Neuronal stem cell (in vitro differentiated cells): ENCODE measurements around the gene CHD3.
A peak's percentile ranks its signal among the peaks of the same experiment; 100 is the strongest.

Experiments used
- DNase-seq: peaks from one replicate; pipeline ENCODE4 v3.0.0-alpha.2; 2013; ENCODE audit warnings: low spot score
- H2AFZ ChIP-seq: one replicate; pipeline ENCODE4 v1.6.1; 2013; ENCODE audit warnings: mild to moderate bottlenecking, low read length, inconsistent platforms
- H2AK5ac ChIP-seq: 2 replicates; pipeline ENCODE4 v1.6.1; 2013; ENCODE audit warnings: low read depth, mild to moderate bottlenecking, inconsistent platforms, low read length, moderate library complexity, mixed read lengths
- H2BK120ac ChIP-seq: 2 replicates; pipeline ENCODE4 v1.6.1; 2013; ENCODE audit warnings: low read depth, mild to moderate bottlenecking, inconsistent platforms, low read length, moderate library complexity, mixed read lengths
- H2BK12ac ChIP-seq: one replicate; pipeline ENCODE4 v1.6.1; 2013; ENCODE audit warnings: low read length, inconsistent platforms
- H2BK15ac ChIP-seq: 2 replicates; pipeline ENCODE4 v1.6.1; 2013; ENCODE audit warnings: mild to moderate bottlenecking, low read length, inconsistent platforms, mixed read lengths
- H2BK5ac ChIP-seq: one replicate; pipeline ENCODE4 v1.6.1; 2013; ENCODE audit warnings: inconsistent platforms, mild to moderate bottlenecking, low read length, moderate library complexity
- H3K14ac ChIP-seq: one replicate; pipeline ENCODE4 v1.6.1; 2013; ENCODE audit warnings: low read length, inconsistent platforms
- H3K18ac ChIP-seq: 2 replicates; pipeline ENCODE4 v1.6.1; 2013; ENCODE audit warnings: low read length, inconsistent platforms
- H3K23ac ChIP-seq: 2 replicates; pipeline ENCODE4 v1.6.1; 2013; ENCODE audit warnings: low read depth, mild to moderate bottlenecking, mixed read lengths, low read length, inconsistent platforms; ENCODE audit not compliant: poor library complexity
- H3K27ac ChIP-seq: replicated peaks from 3 replicates; pipeline ENCODE4 v1.5.1; 2013; ENCODE audit warnings: low read length, inconsistent platforms
- H3K27me3 ChIP-seq, 3 experiments: 2 replicates each; pipeline ENCODE4 v1.6.1; 2013; ENCODE audit warnings: low read length in 3 of 3, mild to moderate bottlenecking in 2 of 3, inconsistent platforms in 1 of 3, low read depth in 1 of 3, mixed read lengths in 1 of 3, moderate library complexity in 1 of 3; ENCODE audit not compliant: control insufficient read depth in 3 of 3, insufficient read depth in 3 of 3
- H3K36me3 ChIP-seq, 2 donors: replicated peaks in 1 of 2; 2 replicates each; pipeline ENCODE4 v1.6.1; 2013; ENCODE audit warnings: low read length in 2 of 2; ENCODE audit not compliant: control insufficient read depth in 2 of 2, insufficient read depth in 2 of 2
- H3K4ac ChIP-seq: 2 replicates; pipeline ENCODE4 v1.6.1; 2013; ENCODE audit warnings: inconsistent platforms, mild to moderate bottlenecking, low read length, moderate library complexity
- H3K4me1 ChIP-seq, 2 donors: 1 replicate in 1 of 2; 2 replicates in 1 of 2; pipeline ENCODE4 v1.6.1; 2013; ENCODE audit warnings: low read length in 2 of 2, low read depth in 1 of 2; ENCODE audit not compliant: control insufficient read depth in 2 of 2, insufficient read depth in 1 of 2
- H3K4me2 ChIP-seq: one replicate; pipeline ENCODE4 v1.6.1; 2013; ENCODE audit warnings: mild to moderate bottlenecking, low read length, inconsistent platforms; ENCODE audit not compliant: insufficient read depth, poor library complexity, severe bottlenecking
- H3K4me3 ChIP-seq, 2 donors: 2 replicates each; pipeline ENCODE4 v1.5.1; 2013; ENCODE audit warnings: low read length in 2 of 2, mild to moderate bottlenecking in 2 of 2, inconsistent platforms in 1 of 2, moderate library complexity in 1 of 2
- H3K79me1 ChIP-seq: one replicate; pipeline ENCODE4 v1.6.1; 2013; ENCODE audit warnings: low read depth, mild to moderate bottlenecking, inconsistent platforms, low read length, moderate library complexity
- H3K9ac ChIP-seq: one replicate; pipeline ENCODE4 v1.6.1; 2013; ENCODE audit warnings: mild to moderate bottlenecking, low read depth, low read length, inconsistent platforms; ENCODE audit not compliant: poor library complexity
- H3K9me3 ChIP-seq, 2 donors: replicated peaks in 1 of 2; 2 replicates each; pipeline versions ENCODE3 to v1.6.1; 2013; ENCODE audit warnings: low read length in 2 of 2, mild to moderate bottlenecking in 2 of 2, inconsistent platforms in 1 of 2, low read depth in 1 of 2, mixed read lengths in 1 of 2, moderate library complexity in 1 of 2; ENCODE audit not compliant: control insufficient read depth in 2 of 2, insufficient read depth in 1 of 2
- H4K8ac ChIP-seq: one replicate; pipeline ENCODE4 v1.6.1; 2013; ENCODE audit warnings: low read depth, mild to moderate bottlenecking, inconsistent platforms, low read length, moderate library complexity
- H4K91ac ChIP-seq: one replicate; pipeline ENCODE4 v1.6.1; 2013; ENCODE audit warnings: low read length, low read depth, mild to moderate bottlenecking, inconsistent platforms; ENCODE audit not compliant: poor library complexity
- WGBS, 2 donors: extraction: QIAGEN DNeasy Blood & Tissue Kit; methylation state at CpG; one replicate each; pipeline ENCODE4 v1.1.7; 2013; ENCODE audit warnings: missing lambda C conversion rate in 2 of 2, mixed read lengths in 1 of 2; ENCODE audit not compliant: insufficient read length in 2 of 2, insufficient replicate concordance in 1 of 2; ENCODE audit errors: extremely low coverage in 2 of 2; 5-methylcytosine and 5-hydroxymethylcytosine counted together

Gene CHD3

DNA sequence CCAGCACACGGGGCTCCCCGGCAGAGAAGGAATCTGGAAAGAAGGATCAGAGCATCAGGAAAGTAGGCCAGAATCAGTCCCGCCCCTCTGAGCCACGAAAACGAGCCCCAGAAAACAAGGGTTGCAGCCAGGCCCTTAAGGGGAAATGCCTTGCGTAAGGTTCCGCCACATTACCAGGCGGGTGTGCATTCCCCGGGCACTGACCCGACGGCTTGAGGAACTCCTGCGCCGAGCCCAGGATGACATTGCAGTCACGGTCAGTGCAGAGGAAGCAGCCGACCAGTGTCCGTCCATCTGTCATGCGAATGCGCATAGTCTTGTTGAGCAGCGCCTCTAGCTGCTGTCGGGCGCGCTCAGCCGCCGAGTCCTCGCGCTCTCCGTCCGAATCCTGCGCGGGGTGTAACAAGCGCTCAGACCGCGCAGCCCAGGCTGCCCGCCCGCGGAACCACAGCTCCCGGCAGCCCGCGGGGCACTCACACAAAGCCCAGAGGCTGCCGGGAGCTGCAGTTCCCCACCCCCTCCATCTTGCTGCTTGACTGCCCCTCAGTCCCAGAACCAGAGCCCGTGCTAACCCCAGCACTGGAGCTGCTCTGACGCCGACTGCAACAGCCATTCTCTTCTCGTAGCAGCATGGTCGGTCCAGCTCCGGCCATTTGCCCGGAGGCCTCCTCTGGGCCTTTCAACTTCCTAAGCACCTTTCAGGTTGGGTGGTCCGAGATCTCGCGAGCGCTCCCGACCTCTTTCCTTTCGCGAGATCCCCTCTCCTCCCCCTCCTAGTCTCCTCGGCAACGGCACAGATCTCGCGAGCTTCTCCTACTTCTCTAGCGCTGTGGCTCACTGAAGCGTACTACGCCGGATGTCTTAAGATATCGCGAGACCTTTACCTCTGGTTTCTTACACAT is 31.5 kb upstream of the CHD3 start, which contains the start of gene NAA38:
Gene NAA38, minus strand, starts transcription at position 749 of the 902 bp plus-strand sequence. Its CDS starts 96 bp downstream, at position 653.
- H3K4ac ChIP-seq: no peak within 1 kb of the TSS
- WGBS, 2 donors: no CpG with 5 or more reads among the region's 64 CpGs
- H2BK12ac ChIP-seq: no peak within 1 kb of the TSS
- peak within 1 kb of the TSS; percentile 100 for H3K4me2 ChIP-seq
- peaks cover 0 to 8% (median 0%) of the 10 kb centered on the region in 3 experiments for H3K27me3 ChIP-seq
- peaks cover 25 to 37% of the 10 kb centered on the region in 2 donors for H3K4me1 ChIP-seq
- peak within 1 kb of the TSS; percentile 43 for H2BK5ac ChIP-seq
- H4K91ac ChIP-seq: no peak within 1 kb of the TSS
- peak within 1 kb of the TSS; percentile 93 for H2AFZ ChIP-seq
- H3K79me1 ChIP-seq: peaks cover 5% of the 10 kb centered on the region
- peak; percentile 100 for DNase-seq
- H3K9me3 ChIP-seq: no peaks in the 10 kb centered on the region
- H2AK5ac ChIP-seq: peak within 1 kb of the TSS; percentile 76
- H3K18ac ChIP-seq: peak within 1 kb of the TSS; percentile 97
- no peak within 1 kb of the TSS for H4K8ac ChIP-seq
- H3K9ac ChIP-seq: peak within 1 kb of the TSS; percentile 94
- H3K27ac ChIP-seq: peak within 1 kb of the TSS; percentile 92
- peak within 1 kb of the TSS; percentile 35 for H3K23ac ChIP-seq
- peak within 1 kb of the TSS; percentile 2 for H3K14ac ChIP-seq
- peaks cover 15 to 65% of the 10 kb centered on the region in 2 donors for H3K36me3 ChIP-seq
- peak within 1 kb of the TSS; percentile 63 to 93 for H3K4me3 ChIP-seq
- H2BK120ac ChIP-seq: no peak within 1 kb of the TSS
- peak within 1 kb of the TSS; percentile 43 for H2BK15ac ChIP-seq

GRCh38 chr17:7857713-7858521 is 30.7 kb upstream of the CHD3 start, which contains the start of gene CYB5D1:
CYB5D1 (plus strand) TSS chr17:7858003; CDS start chr17:7858135, 132 bp downstream.
- peak within 1 kb of the TSS; percentile 92 for H3K27ac ChIP-seq
- peaks cover 2% of the 10 kb centered on the region for H3K79me1 ChIP-seq
- DNase-seq: peak; percentile 92
- H3K27me3 ChIP-seq: peaks cover 0 to 3% (median 0%) of the 10 kb centered on the region in 3 experiments
- peak within 1 kb of the TSS; percentile 63 to 93 for H3K4me3 ChIP-seq
- H3K18ac ChIP-seq: peak within 1 kb of the TSS; percentile 97
- H3K23ac ChIP-seq: peak within 1 kb of the TSS; percentile 35
- no peak within 1 kb of the TSS for H2BK120ac ChIP-seq
- H2AFZ ChIP-seq: peak within 1 kb of the TSS; percentile 93
- H3K9me3 ChIP-seq: no peaks in the 10 kb centered on the region
- peak within 1 kb of the TSS; percentile 76 for H2AK5ac ChIP-seq
- H2BK15ac ChIP-seq: peak within 1 kb of the TSS; percentile 41
- peak within 1 kb of the TSS; percentile 43 for H2BK5ac ChIP-seq
- H4K8ac ChIP-seq: no peak within 1 kb of the TSS
- H3K36me3 ChIP-seq: peaks cover 6 to 62% of the 10 kb centered on the region in 2 donors
- H3K4me1 ChIP-seq: peaks cover 22 to 36% of the 10 kb centered on the region in 2 donors
- peak within 1 kb of the TSS; percentile 94 for H3K9ac ChIP-seq
- peak within 1 kb of the TSS; percentile 2 for H3K14ac ChIP-seq
- H3K4me2 ChIP-seq: peak within 1 kb of the TSS; percentile 100
- H2BK12ac ChIP-seq: no peak within 1 kb of the TSS
- no peak within 1 kb of the TSS for H4K91ac ChIP-seq
- H3K4ac ChIP-seq: no peak within 1 kb of the TSS
- WGBS, 2 donors: no CpG with 5 or more reads among the region's 48 CpGs

- Histone ChIP-seq H2BK15ac (no peak overlapping the region), H3K9me3 (no peaks in the 10 kb centered on the region), H2BK12ac (no peak overlapping the region), H3K79me1 (peaks cover 2% of the 10 kb centered on the region), H3K4ac (no peak overlapping the region), H4K8ac (no peak overlapping the region), H3K4me3 (peak overlapping the region; percentile 63 to 85), H3K18ac (peak overlapping the region; percentile 24), H3K14ac (no peak overlapping the region), H3K4me1 (peaks cover 19 to 36% of the 10 kb centered on the region in 2 donors), H3K36me3 (peaks cover 4 to 63% of the 10 kb centered on the region in 2 donors), H2BK120ac (no peak overlapping the region), H3K4me2 (peak overlapping the region; percentile 96), H2AK5ac (no peak overlapping the region), H3K23ac (no peak overlapping the region), H3K9ac (peak overlapping the region; percentile 94), H2BK5ac (no peak overlapping the region), H3K27ac (no peak overlapping the region), H4K91ac (no peak overlapping the region), H2AFZ (peak overlapping the region; percentile 93), H3K27me3 (no peaks in the 10 kb centered on the region)
- DNase-seq: peak; percentile 56
- no CpG with 5 or more reads among the region's 20 CpGs for WGBS, 2 donors
These were observed 30.1 kb upstream of the CHD3 start for GRCh38 chr17:7858522-7858810.
